RWPE2 (cell line): ENCODE results near the gene FETUB.

Experiments
- ATAC-seq: fragments of 200-7000 bp; cut with Tn5 transposase; 3 replicates; pipeline ENCODE4 v1.9.1; 2021; ENCODE audit warnings: low read depth
- DNase-seq: peaks from one replicate; pipeline ENCODE4 v3.0.0-alpha.2; 2020; ENCODE audit warnings: low spot score
- H3K27ac ChIP-seq: fragments of 450-650 bp; 2 replicates; pipeline ENCODE4 v1.5.1; 2017; ENCODE audit warnings: mild to moderate bottlenecking; ENCODE audit not compliant: poor library complexity, severe bottlenecking
- H3K27me3 ChIP-seq: fragments of 250-450 bp; sonication (Bioruptor Pico); 2 replicates; pipeline ENCODE4 v1.5.1; 2021; ENCODE audit warnings: mild to moderate bottlenecking, moderate library complexity; ENCODE audit not compliant: insufficient read depth, poor library complexity, severe bottlenecking
- H3K36me3 ChIP-seq: fragments of 250-450 bp; sonication (Bioruptor Pico); 2 replicates; pipeline ENCODE4 v1.5.1; 2020; ENCODE audit warnings: low read depth, mild to moderate bottlenecking, moderate library complexity
- H3K4me1 ChIP-seq: fragments of 250-450 bp; sonication (Bioruptor Pico); 2 replicates; pipeline ENCODE4 v1.5.1; 2021; ENCODE audit warnings: mild to moderate bottlenecking, moderate library complexity; ENCODE audit not compliant: insufficient read depth, poor library complexity, severe bottlenecking
- H3K4me3 ChIP-seq: fragments of 250-450 bp; sonication (Bioruptor Pico); 2 replicates; pipeline ENCODE4 v1.5.1; 2021; ENCODE audit warnings: mild to moderate bottlenecking, moderate library complexity; ENCODE audit not compliant: severe bottlenecking
- H3K9me3 ChIP-seq: fragments of 250-450 bp; sonication (Bioruptor Pico); 2 replicates; pipeline ENCODE4 v1.5.1; 2021; ENCODE audit warnings: mild to moderate bottlenecking, moderate library complexity; ENCODE audit not compliant: severe bottlenecking
- TF ChIP-seq, protein P1 (sequence below): fragments of 450-650 bp; IDR thresholded peaks from one replicate; pipeline ENCODE4 v1.5.1; 2017; ENCODE audit warnings: mild to moderate bottlenecking, moderate library complexity; ENCODE audit not compliant: poor library complexity, severe bottlenecking

Gene FETUB

DNA sequence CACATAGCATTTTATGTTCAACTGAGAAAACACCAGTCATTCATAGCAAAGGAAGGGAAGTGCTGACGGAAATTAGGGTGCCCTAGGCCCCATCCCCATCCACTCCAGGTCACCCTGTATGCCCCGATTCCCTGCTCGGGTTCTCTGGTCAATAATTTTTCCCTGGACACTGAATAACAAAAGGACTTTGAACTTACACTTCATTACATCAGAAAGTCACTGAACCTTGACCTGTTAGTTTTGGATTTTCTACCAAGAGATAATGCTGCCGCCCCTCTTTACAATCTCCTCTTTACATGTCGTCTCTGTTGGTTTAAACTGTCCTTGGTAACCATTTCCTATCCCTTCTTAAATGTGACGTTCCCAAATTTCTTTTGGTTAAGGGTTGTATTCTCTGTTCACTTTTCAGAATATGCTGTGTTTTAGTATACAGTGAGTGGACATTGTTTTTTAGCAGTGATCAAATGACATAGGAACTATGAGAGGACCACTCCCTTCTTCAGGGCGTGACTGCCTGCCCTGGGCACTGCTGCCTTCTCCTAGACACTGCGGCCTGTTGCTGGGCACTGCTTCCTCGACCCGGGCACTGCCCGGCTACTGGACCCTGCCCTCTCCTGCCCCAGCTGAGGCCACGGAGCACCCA, 40.9 kb upstream of the FETUB start:
- H3K4me3 ChIP-seq = no peak overlapping the region
- ATAC-seq (no peak), DNase-seq (no peak)
- peaks cover 4% of the 10 kb centered on the region for H3K4me1 ChIP-seq
- H3K36me3 ChIP-seq = no peaks in the 10 kb centered on the region
- H3K9me3 ChIP-seq = no peaks in the 10 kb centered on the region
- TF ChIP-seq, protein P1, sequence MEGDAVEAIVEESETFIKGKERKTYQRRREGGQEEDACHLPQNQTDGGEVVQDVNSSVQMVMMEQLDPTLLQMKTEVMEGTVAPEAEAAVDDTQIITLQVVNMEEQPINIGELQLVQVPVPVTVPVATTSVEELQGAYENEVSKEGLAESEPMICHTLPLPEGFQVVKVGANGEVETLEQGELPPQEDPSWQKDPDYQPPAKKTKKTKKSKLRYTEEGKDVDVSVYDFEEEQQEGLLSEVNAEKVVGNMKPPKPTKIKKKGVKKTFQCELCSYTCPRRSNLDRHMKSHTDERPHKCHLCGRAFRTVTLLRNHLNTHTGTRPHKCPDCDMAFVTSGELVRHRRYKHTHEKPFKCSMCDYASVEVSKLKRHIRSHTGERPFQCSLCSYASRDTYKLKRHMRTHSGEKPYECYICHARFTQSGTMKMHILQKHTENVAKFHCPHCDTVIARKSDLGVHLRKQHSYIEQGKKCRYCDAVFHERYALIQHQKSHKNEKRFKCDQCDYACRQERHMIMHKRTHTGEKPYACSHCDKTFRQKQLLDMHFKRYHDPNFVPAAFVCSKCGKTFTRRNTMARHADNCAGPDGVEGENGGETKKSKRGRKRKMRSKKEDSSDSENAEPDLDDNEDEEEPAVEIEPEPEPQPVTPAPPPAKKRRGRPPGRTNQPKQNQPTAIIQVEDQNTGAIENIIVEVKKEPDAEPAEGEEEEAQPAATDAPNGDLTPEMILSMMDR = no peak
- no peaks in the 10 kb centered on the region for H3K27me3 ChIP-seq
- H3K27ac ChIP-seq = no peak overlapping the region

GRCh38 chr3:186599785-186600166, 40.4 kb upstream of the FETUB start:
- no peak for DNase-seq
- Histone ChIP-seq H3K9me3 (no peaks in the 10 kb centered on the region), H3K27ac (no peak overlapping the region), H3K27me3 (no peaks in the 10 kb centered on the region), H3K4me1 (peaks cover 4% of the 10 kb centered on the region), H3K4me3 (no peak overlapping the region), H3K36me3 (no peaks in the 10 kb centered on the region)
- TF ChIP-seq, protein P1 = no peak
- ATAC-seq = no peak

DNA sequence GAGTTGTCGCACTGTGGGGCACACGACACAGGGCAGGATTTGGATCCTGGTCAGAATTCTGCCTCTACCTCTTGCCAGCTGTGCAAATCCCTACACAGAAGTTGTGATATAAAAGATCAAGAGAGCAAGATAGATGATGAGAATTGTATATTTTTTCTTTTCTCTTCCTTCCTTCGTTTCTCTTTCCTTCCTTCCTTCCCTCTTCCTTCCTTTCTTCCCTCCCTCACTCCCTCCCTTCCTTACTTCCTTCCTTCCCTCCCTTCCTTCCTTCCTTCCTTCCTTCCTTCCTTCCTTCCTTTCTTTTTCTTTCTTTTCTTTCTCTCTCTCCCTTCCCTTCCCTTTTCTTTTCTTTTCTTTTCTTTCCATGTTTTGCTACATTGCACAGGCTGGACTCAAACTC, 39.3 kb upstream of the FETUB start:
- ATAC-seq = no peak
- H3K9me3 ChIP-seq = no peaks in the 10 kb centered on the region
- H3K4me3 ChIP-seq = no peak overlapping the region
- no peak overlapping the region for H3K27ac ChIP-seq
- no peak for DNase-seq
- TF ChIP-seq, protein P1 = no peak
- H3K27me3 ChIP-seq = no peaks in the 10 kb centered on the region
- H3K36me3 ChIP-seq = no peaks in the 10 kb centered on the region
- H3K4me1 ChIP-seq = peaks cover 8% of the 10 kb centered on the region

GRCh38 chr3:186603159-186603558, 37.0 kb upstream of the FETUB start:
- DNase-seq (no peak), ATAC-seq (no peak)
- Histone ChIP-seq H3K4me3 (no peak overlapping the region), H3K9me3 (no peaks in the 10 kb centered on the region), H3K4me1 (peaks cover 3% of the 10 kb centered on the region), H3K27ac (no peak overlapping the region), H3K36me3 (no peaks in the 10 kb centered on the region), H3K27me3 (no peaks in the 10 kb centered on the region)
- TF ChIP-seq, protein P1 = no peak

GRCh38 chr3:186605078-186605477, 35.1 kb upstream of the FETUB start:
- Histone ChIP-seq H3K27ac (no peak overlapping the region), H3K4me3 (no peak overlapping the region), H3K4me1 (peaks cover 3% of the 10 kb centered on the region), H3K36me3 (no peaks in the 10 kb centered on the region), H3K9me3 (no peaks in the 10 kb centered on the region), H3K27me3 (no peaks in the 10 kb centered on the region)
- DNase-seq = no peak
- peak; percentile 32; the same call in 1 of the 3 replicates for ATAC-seq
- TF ChIP-seq, protein P1 = no peak
